Embryonic facial prominence (tissue), 1 donor: ENCODE results near the gene MAFB.

Source experiments
- DNase-seq: peaks from one replicate; pipeline ENCODE4 v3.0.0-alpha.2; 2016; ENCODE audit errors: extremely low spot score

Gene MAFB

DNA sequence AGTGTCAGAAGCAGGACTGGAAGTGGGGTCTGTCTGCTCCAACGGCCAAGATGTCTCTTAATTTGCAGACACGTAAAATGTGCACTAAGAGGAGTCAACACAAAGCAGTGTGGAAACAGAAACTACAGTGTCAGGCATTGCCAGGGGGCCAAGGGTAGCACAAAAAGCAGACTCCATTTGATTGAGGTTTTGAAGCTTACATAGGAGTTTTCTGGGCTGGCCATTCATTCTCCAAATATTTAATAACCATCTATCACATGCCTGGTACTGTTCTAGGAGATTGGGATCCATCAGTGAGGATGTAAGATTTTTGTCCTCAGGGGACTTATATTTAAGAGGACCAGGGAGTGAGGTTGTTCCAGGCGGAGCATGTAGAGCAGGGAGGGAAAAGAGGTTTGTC lies 29.5 kb downstream of the MAFB start:
- DNase-seq: no peak

DNA sequence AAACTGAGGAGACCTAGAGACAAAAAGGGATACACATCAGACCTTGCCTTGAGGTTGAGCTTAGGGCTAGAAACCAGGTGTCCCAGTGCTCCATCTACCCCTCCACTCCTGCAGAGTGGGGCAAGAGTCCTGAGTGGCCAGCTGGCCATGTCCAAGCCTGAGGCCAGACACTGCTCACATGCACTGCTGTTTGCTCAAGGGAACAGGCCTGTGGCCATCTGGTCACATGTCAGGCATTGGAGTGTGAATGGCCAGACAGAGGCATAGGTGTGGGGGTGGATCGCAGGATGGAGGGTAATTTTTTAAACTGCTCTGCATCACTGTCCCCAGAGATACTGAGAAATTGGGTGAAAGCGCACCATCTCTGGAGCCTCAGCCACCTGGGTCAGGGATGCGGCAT lies 30.5 kb downstream of the MAFB start:
- no peak for DNase-seq

DNA sequence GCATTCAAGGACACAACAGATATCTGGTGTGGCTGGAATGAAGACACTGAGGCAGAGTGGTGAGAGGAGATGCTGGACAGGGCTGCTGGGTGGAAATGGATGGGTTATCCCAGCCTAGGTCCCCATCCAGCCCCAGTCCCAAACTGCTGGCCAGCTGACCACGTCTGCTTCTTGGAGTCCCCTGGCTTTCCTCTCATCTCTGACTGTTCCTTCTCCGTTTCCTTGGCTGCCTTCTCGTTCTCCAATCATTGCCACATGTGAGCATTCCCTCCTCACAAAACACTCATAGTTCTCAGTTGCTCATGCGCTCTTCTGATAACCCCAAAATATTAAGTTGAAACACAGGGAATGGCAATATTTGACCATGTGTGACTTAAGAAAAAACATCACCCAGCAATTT lies 31.5 kb downstream of the MAFB start:
- DNase-seq: no peak

DNA sequence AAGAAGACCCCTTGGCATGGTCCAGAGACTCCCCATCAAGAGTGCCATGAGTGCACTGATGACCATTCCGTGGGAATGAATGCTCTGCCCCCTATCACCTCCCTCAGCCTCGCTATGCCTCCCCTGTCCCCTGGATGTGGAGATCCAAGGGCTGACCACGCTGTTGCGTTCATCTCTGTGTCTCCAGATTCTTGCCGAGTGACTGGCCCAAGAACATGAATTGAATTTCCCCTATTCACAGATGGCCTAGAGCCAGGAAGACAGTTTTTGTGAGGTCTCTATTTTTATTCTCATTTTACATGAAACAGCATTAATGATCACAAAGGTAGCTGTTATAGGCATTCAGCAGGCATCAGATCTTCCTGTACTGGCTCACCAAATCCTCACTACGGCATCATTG lies 33.6 kb downstream of the MAFB start:
- no peak for DNase-seq

DNA sequence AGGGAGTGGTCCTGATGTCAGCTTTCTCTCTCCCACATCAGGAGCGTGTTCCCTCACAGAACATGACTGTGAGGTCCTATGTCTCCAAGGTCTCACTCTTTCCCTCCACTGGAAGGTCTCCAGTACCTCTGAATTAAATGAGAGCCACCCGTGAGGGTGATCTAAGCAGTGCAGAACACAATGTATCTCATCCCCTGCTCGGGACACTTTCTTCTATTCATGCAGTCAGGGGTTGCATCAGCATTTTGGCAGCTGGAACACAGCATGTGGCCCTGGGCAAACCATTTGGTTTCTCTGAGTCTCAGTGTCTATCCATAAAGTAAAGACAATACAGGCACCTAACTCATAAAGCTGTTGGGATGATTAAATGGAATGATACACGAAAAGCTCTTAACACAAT lies 34.2 kb downstream of the MAFB start:
- no peak for DNase-seq

DNA sequence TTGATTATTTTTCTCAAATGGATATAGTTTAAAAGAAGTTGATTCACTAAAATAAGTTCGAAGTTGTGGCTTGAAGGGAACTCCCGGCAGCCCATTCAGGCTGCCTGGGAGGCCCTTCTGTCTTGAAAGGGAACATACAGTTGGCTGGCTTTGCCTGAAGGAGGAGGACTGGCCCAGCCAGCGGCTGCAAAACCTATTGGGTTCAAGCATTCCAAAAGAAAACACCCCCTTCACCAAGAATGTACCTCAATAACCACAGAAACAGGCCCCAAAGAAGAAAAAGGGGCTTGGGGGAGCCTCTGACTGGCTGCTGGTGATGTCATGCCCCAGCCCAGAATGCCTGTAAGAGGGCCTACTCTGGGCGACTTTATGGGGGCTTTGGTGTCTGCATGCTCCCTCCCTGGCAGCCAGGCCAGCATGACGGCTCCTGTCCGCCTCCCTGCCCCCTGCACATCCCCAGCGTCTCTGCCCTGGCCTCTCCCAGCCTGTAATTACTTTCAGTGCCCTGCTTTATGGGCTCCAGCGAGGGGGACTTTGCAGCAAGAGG lies 36.5 kb downstream of the MAFB start:
- peak; percentile 59 for DNase-seq

DNA sequence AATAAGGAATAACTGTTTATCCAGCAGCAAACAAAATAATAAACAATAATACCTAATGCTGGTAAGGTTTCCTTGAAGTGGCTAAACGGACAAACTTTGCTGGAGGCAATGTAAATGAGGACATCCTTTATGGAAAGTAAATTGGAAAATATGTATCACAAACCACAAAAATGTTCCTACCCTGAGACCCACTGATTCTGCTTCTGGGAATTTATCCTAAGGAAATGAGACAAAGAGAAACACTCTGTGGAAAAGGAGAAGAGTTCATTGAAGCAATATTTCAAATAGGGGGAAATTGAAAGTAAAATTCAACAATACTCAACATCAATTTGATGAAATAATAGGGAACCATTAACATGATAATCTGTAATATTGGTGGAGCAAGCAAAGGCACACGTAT lies 37.9 kb downstream of the MAFB start:
- no peak for DNase-seq

DNA sequence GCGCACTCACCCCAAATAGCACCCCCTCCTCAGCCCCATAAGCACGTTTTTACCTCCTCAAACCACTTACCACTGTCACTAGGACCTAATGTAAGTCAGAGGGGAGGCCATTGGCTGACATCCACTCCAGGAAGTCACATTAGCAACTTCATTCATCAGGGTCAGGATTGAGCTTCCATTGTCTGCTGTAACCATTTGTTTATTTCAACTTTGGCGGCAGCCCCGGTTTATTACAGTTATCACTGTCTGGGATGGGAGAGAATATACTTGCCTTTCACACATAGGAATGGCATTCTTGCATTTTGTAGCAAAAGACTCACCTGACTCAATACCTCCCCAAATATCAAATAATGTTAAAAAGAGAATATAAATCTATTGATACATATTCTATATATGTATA lies 38.3 kb downstream of the MAFB start:
- DNase-seq: no peak

DNA sequence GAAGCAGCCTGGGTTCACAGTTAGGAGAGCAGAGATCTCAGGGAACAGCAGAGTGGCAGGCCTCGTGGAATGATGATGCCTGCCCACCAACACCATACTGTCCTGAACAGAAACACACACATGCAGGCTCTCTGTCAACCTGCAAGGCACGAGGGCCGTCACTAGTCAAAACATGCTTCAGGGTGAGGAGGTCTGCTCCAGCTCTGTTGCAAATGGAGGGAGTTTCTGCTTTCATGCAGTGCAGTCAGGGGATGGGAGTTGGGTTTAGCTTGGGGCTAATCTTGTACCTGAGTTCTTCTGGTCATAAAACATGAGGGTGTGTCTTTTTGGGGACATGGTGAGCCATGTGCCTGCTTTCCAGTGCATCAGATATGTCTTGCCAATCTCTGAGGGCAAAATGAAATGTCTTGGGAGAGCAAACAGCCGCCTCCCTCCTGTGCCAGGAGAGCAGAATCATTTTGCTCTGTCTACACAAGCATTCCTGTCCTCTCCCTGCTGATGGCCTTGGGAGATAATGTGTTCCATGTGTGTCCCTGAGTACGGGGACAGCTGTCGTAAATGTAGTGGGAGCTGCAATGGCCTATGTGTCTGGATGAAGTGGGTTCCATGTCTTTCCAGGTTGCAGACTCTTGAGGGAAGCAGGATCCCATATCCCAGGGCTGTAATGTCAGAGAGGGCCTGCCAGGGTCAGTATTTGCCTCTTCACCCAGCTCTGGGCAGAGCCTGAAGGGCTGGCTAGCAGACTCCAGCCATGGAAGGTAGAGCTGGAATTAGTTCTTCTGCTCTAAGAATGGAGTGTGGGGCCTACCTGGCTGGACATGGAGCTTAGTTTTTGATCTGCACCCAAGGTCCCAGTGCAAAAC lies 40.6 kb downstream of the MAFB start:
- no peak for DNase-seq

DNA sequence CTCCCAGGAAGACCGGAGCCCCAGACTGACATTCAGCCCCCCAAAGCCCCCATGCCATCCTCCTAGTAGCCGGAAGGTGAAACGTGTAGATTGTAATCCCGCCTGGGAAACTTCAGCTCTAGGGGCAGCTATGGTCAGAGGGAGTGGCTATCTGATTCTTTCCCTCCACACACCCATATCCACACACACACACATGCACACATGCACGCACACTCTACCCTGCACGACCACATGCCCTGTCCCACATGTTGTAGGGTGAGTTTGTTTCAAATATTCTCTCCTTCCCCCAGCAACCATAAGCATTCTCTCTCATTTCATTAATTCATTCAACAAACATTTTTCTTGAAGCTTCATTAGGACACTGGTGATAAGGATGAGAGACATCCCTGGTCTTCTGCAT lies 42.2 kb downstream of the MAFB start:
- no peak for DNase-seq

DNA sequence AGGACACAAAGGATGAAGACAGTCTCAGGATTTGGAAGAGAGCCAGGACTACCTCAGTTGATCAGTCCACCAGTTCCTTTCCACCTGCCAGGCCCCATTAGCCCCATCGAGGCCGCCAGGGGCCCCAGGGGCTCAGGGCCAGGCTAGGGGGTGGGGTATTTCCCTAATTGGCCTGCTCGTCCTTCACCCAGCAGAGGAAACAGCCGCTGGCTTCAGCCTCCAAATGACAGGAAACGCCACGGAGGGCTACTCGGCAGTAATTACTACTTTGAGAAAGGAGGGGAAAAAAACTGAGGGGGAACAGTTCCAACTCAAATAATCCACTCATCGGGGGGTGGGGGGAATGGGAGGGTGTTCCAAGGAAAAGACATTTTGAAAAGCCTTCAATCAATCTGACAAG lies 42.7 kb downstream of the MAFB start:
- no peak for DNase-seq

DNA sequence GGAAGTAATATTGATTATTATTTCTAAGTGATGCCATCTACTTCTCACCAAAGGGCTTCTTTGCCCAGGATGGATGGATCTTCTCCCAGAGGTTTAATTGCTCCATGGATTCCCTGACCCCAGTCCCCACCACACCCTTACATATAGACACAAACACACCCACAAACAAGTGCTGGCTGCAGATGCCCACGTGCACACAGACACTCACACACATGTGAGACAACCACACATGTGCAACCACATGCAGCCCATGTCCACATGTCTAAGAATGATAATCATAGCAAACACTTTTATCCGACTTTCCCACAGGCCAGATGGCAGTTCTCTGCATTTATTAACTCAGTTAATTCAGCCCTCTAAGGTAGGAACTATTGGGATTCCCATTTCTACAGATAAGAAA lies 44.2 kb downstream of the MAFB start:
- no peak for DNase-seq

DNA sequence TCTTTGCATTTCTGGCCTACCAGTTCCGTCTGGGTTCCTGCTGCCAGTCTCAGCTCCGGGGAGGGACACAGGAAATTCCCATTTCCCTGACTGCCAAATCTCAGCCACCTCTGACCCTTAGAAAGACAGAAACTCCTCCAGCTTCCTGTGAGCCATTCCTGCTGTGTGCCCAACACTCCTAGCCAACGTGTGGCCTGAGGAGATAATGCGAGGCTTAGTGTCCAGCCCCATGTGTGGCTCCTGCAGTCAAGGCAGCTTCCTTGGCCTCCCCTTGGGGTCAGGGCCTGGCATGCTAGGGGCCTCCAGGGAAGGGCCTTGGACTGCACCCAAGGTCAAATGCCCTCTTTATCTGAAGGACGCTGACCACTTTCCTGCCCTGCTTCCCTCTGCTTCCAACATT lies 45.1 kb downstream of the MAFB start:
- no peak for DNase-seq

DNA sequence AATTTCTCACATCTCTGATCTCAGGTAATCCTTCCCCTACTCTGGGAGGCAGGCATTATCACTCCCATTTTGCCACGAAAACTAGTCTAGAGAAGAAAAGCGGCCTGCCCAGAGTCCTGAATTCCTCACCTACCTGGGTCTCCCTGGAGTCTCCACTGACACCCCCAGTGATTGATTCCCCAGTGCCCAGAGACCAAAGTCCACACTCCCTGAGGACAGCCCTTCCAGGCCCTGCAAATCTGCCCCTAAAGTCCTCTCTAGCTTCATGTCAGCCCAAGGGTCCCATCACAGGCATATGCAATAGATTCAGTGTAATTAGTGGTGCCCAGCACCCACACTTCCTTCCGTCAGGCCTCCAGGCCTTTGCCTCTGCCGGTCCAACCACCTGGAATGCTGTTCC lies 47.2 kb downstream of the MAFB start:
- DNase-seq: no peak

DNA sequence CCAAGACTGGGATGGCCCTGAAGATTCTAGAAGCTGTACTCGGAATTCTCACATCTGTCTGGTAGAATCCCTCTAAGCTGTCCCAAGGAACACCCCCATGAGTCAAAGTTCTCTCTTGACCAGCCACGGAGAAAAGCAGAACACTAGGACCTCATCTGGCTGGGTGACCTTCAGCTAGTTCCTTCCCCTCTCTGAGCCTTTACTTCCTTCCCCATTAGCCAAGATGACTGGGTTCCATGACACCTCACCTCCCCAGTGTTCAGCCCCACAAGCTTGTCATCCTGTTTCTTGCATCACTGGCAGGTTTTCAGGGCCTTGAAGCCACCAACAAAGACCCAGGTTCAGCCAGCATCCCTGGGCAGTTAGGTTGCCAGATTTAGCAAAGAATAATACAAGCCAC lies 47.8 kb downstream of the MAFB start:
- no peak for DNase-seq

DNA sequence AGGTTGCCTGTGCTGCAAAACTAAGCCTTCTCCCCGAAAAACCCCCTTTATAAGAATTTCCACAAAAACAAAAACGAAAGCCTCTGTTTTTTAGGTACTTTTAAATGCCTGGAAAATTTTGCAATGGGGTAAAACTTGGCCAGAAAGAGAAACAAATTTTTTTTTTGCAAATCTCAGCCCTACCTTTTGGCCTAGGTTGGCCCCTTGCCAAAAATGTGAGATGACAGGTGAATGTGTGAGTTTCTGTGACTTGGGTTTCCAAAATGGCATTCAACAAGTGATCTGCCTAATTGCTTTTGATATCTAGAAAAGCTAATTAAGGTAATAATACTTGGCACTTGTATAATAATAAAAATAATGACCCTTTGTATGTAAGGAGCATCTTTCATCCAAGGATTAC lies 48.4 kb downstream of the MAFB start:
- DNase-seq: no peak

DNA sequence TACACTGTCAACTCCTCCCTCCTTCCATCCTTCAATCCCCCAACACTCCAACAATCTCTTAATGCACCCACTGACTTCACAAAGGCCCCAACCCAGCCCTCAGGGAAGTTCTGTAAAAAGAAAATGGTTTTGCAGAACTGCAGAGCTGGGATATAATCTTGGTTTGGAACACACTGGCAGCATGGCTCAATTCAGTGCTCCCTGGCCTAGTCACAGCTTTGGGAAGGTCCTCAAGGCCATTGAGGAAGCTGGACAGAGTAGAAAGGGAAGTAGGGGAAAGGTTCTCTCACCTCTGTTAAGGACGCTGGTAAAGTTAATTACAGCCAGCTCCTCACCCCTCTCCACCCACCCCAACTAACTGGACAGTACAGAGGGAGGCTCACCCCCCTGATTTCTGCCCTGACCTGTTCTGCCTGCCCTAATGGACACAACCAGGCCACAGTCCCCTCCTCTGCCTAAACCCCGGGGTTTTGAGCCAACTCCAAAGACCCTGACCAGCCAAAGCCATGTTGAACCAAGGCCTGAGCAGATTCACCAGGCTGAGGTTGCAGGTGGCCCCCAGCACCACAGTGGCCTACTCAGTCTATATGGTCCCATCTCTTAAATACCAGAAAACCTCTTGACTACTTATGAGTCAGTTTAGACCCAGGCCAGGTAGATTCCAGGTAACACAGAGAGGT lies 49.2 kb downstream of the MAFB start:
- no peak for DNase-seq

DNA sequence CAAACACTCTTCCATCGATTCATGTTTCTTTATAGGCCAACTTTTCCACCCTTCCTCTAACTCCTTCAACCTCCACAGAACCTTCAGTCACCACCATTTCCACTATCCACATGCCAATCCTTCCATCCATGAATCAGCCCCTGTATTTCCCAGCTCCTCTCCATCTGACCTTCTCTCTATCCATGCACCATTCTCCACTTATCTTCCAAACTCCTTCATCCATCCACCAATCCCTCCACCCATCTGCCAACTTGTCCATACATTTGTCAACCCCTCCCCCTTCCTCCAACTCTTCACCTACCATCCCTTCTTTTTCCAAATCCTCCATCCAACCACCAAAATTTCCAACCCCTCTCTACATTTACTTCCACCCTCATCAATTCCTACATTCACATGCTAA lies 49.9 kb downstream of the MAFB start:
- DNase-seq: no peak

DNA sequence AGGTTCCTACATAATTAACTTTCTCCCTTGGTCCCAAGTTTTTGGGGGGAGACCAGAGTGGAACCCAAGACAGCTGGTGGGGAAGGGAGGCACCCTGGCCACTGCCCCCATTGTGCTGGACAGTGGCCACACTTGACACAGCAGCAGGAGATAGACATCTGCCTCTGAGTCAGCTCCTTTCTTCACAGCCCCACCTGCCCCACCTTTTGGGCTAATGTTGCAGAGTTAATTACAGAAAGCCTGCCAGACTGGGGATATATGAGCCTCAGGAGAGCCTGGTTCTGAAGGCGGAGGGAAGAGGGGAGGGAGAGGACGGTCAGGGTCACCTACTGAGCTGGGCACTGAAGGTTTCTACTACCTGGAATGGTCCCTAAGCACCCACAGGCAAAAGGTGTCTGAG lies 50.6 kb downstream of the MAFB start:
- no peak for DNase-seq

DNA sequence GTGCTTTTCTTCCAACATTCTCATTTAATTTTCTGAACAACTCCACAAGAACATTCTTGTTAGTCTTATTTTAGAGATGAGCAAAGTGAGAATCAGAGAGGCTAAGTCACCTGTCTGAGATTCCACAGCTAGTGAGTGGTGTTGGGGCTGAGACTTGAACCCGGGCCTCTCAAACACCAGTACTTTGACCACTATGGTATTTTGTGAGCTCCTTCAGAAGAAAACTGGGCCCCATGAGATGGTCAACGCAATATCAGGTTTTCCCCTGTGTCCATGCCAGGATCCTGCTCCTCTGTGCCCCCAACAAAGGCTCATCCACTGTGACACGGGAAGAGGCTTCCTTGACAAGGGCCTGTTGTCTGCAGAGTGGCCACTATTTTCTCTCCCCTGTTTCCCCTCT lies 51.9 kb downstream of the MAFB start:
- DNase-seq: no peak

DNA sequence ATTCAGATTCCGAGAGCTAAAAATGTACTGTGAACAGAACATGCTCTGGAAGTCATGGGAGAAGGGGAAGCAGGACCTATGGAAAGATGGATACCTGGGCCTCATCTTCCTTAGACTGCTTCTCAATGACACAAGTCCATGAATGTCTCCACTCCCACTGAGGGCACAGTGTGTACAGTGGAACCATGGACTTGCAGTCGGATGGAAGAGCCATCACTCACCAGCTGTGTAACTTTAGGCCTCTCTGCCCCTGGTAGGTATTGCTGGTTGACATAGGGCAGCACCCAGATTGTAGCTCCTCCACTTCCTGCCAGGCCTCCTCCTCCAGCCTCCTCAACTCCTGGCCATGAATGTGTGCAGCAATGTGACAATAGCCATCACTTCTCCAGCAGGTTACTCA lies 52.5 kb downstream of the MAFB start:
- DNase-seq: no peak

DNA sequence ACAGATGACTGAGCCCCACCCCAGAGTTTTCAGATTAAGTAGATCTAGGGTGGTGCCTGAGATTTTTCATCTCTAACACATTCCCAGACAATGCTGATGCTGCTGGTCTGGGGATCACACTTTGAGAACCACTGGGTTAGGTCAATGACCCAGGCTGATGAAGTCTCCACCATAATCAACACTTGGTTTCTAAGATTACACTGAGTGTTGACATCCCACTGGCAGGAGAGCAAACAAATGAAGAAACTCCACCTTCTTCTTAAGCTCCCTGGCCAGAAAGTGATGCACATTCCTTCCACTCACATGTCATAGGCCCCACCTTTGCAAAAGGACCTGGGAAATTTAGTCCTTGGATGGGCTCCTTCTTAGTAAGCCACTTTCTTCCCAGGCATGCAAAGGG lies 53.1 kb downstream of the MAFB start:
- DNase-seq: no peak
